ENCODE data around the gene MYH10. TPM values are rescaled to one million over a fixed set of nuclear protein-coding genes. Genes with fewer than 3 reads are reported as not detected.

MYH10 gene
- total RNA-seq, 1 experiment from 2014 or later = 251 TPM

- H3K4me1 Mint-ChIP-seq = peaks cover 9 to 14% of the 10 kb centered on the region in 2 experiments
- Histone ChIP-seq H3K23me2 (ENCODE audit: insufficient read length, low read depth, low read length, poor library complexity, severe bottlenecking) (no peaks in the 10 kb centered on the region), H2AFZ (ENCODE audit: low read length) (no peak overlapping the region), H3K9ac (ENCODE audit: extremely low read depth, insufficient read length, low read length) (no peak overlapping the region), H4K20me1 (ENCODE audit: control insufficient read depth, insufficient read depth, insufficient read length) (no peaks in the 10 kb centered on the region), H2BK5ac (ENCODE audit: insufficient read length, low read length) (no peak overlapping the region), H3K56ac (ENCODE audit: insufficient read length, low read depth, low read length) (no peak overlapping the region), H3K79me2 (ENCODE audit: insufficient read depth, low read length) (no peaks in the 10 kb centered on the region), H3K4ac (ENCODE audit: low read depth, low read length) (no peak overlapping the region), H3K18ac (ENCODE audit: insufficient read length, low read depth, low read length) (no peak overlapping the region), H4K91ac (ENCODE audit: insufficient read length, low read depth, low read length) (no peak overlapping the region), H3K4me2 (ENCODE audit: insufficient read depth, insufficient read length, low read length) (no peak overlapping the region), H4K5ac (ENCODE audit: insufficient read length, low read depth, low read length) (no peak overlapping the region), H3K27ac (ENCODE audit: insufficient read length, low read depth, low read length) (no peak overlapping the region), H3K27me3 (ENCODE audit: insufficient read depth, low read length) (no peaks in the 10 kb centered on the region), H2AK5ac (ENCODE audit: insufficient read length, low read length) (no peak overlapping the region), H2BK12ac (ENCODE audit: insufficient read length, low read depth, low read length) (no peak overlapping the region), H3K9me3 (ENCODE audit: control insufficient read depth, low read depth, low read length) (no peaks in the 10 kb centered on the region), H3K23ac (ENCODE audit: insufficient read length, low read depth, low read length) (no peak overlapping the region), H2BK15ac (ENCODE audit: low read depth, low read length) (no peak overlapping the region), H3T11ph (ENCODE audit: low read length) (no peak overlapping the region), H3K79me1 (ENCODE audit: insufficient read depth, low read depth, low read length, poor library complexity, severe bottlenecking) (no peaks in the 10 kb centered on the region), H2BK120ac (ENCODE audit: low read depth, low read length, poor library complexity, severe bottlenecking) (no peak overlapping the region), H3K14ac (ENCODE audit: insufficient read depth, low read length) (no peak overlapping the region), H2BK20ac (ENCODE audit: low read depth, low read length, poor library complexity, severe bottlenecking) (no peak overlapping the region), H3K4me1 (ENCODE audit: insufficient read depth, low read length) (no peaks in the 10 kb centered on the region), H4K8ac (replicated peaks; ENCODE audit: insufficient read length, low read depth, low read length) (no peak overlapping the region)
- H3K27ac Mint-ChIP-seq = no peak overlapping the region
- no peak for DNase-seq
- WGBS (ENCODE audit: extremely low coverage, insufficient read length, low lambda C conversion rate) = no CpG with 5 or more reads among the region's 7 CpGs
- no peak overlapping the region for H3K4me3 Mint-ChIP-seq
- peaks cover 2% of the 10 kb centered on the region; the same call in 1 of the 2 replicates for H3K27me3 Mint-ChIP-seq (ENCODE audit: low read depth)
- H3K36me3 Mint-ChIP-seq (ENCODE audit: insufficient read depth in 1 of 3, low read depth in 3 of 3) = no peaks in the 10 kb centered on the region
- no peak for TF ChIP-seq CTCF (conservative IDR thresholded peaks at IDR 0.05)
- no peaks in the 10 kb centered on the region for H3K9me3 Mint-ChIP-seq
Measured at GRCh38 chr17:8647956-8648355, 17.4 kb upstream of the MYH10 start.
